CD4-positive, alpha-beta T cell (primary cell): Measurements from ENCODE around the gene IQGAP2. TPM values are rescaled to one million over a fixed set of nuclear protein-coding genes. Genes with fewer than 3 reads are reported as not detected.

Source experiments
- ATAC-seq: fragments of 200-7000 bp; cut with Tn5 transposase; one replicate; pipeline ENCODE4 v1.10.0; 2022; ENCODE audit warnings: mild to moderate bottlenecking; ENCODE audit not compliant: poor library complexity
- CTCF ChIA-PET: fragments of 350-600 bp; sonication (Branson Sonifier 250); formaldehyde crosslinking; loops from one replicate; lab custom pipeline; 2021; ENCODE audit warnings: antibody characterized with exemption, inconsistent platforms; lab: Charles Lee
- POLR2A ChIA-PET: fragments of 350-600 bp; sonication (Branson Sonifier 250); formaldehyde crosslinking; loops from one replicate; lab custom pipeline; 2021; ENCODE audit warnings: antibody characterized with exemption, inconsistent platforms; lab: Charles Lee
- DNase-seq, 14 experiments: peaks; one replicate each; pipeline ENCODE4 v3.0.0-alpha.2; 2013 to 2020; ENCODE audit warnings: mixed read lengths in 2 of 14
- H3K27ac ChIP-seq, 2 donors: one replicate each; pipeline versions ENCODE4 v1.5.1 to v1.7.0; 2013; ENCODE audit warnings: low read length in 2 of 2, low read depth in 1 of 2, mild to moderate bottlenecking in 1 of 2
- H3K27me3 ChIP-seq, 2 experiments: 1 replicate in 1 of 2; 2 replicates in 1 of 2; pipeline versions ENCODE4 v1.6.1 to v1.7.0; 2013; ENCODE audit warnings: low read length in 2 of 2, control low read depth in 1 of 2, mild to moderate bottlenecking in 1 of 2, moderate library complexity in 1 of 2; ENCODE audit not compliant: insufficient read depth in 2 of 2, control insufficient read depth in 1 of 2
- H3K36me3 ChIP-seq: one replicate; pipeline ENCODE4 v1.6.1; 2013; ENCODE audit warnings: low read length, control low read depth; ENCODE audit not compliant: insufficient read depth
- H3K4me1 ChIP-seq: one replicate; pipeline ENCODE4 v1.6.1; 2013; ENCODE audit warnings: low read length, control low read depth; ENCODE audit not compliant: insufficient read depth
- H3K4me3 ChIP-seq: one replicate; pipeline ENCODE4 v1.5.1; 2013; ENCODE audit warnings: mild to moderate bottlenecking, low read length, moderate library complexity
- H3K9me3 ChIP-seq, 2 experiments: 1 replicate in 1 of 2; 2 replicates in 1 of 2; pipeline versions ENCODE4 v1.6.1 to v1.7.0; 2013; ENCODE audit warnings: low read length in 2 of 2, mild to moderate bottlenecking in 2 of 2, control low read depth in 1 of 2, moderate library complexity in 1 of 2; ENCODE audit not compliant: control insufficient read depth in 1 of 2, insufficient read depth in 1 of 2
- H3K27ac Mint-ChIP-seq: one replicate; pipeline ENCODE4 v1.8.0; 2020; ENCODE audit warnings: mixed read lengths
- H3K27me3 Mint-ChIP-seq: one replicate; pipeline ENCODE4 v1.8.0; 2021; ENCODE audit warnings: mixed read lengths
- H3K36me3 Mint-ChIP-seq: one replicate; pipeline ENCODE4 v1.8.0; 2021; ENCODE audit warnings: low read depth, mixed read lengths
- H3K4me1 Mint-ChIP-seq: one replicate; pipeline ENCODE4 v1.8.0; 2021; ENCODE audit warnings: low read depth, mixed read lengths
- H3K4me3 Mint-ChIP-seq: one replicate; pipeline ENCODE4 v1.8.0; 2020; ENCODE audit warnings: mild to moderate bottlenecking, mixed read lengths
- H3K9me3 Mint-ChIP-seq: one replicate; pipeline ENCODE4 v1.8.0; 2020; ENCODE audit warnings: mixed read lengths
- CTCF ChIP-seq: fragments of 200-600 bp; IDR thresholded peaks from one replicate; pipeline ENCODE4 v1.8.0; 2022; ENCODE audit warnings: antibody characterized with exemption, mild to moderate bottlenecking
- intact Hi-C, 2 experiments: fragments of 100-400 bp; cut with DNase I in 1 of 2; cut with micrococcal nuclease in 1 of 2; formaldehyde crosslinking; loops; one replicate each; pipeline versions ENCODE4 v1.15.1 to v1.9.0; 2023 to 2025; cut with DNase I, micrococcal nuclease
- total RNA-seq, 174 experiments: library from RNA in 2 of 174; stranded (reverse) in 2 of 174; gene quantifications; one replicate each; pipeline ENCODE4 v1.2.3 and lab custom pipeline; 2021 to 2026

Gene IQGAP2
- total RNA-seq, 2 experiments from 2014 or later = 58.8 TPM

GRCh38 chr5:76499507-76500161 lies 96.5 kb downstream of the IQGAP2 start:
- POLR2A ChIA-PET = no interaction called here
- CTCF ChIA-PET = interaction anchor here (1.0 kb wide), 1 partner anchor 96 kb away, joined by 3 read pairs; no protein-coding TSS in a partner anchor
- intact Hi-C loops = no loop called here

GRCh38 chr5:76500633-76501393 lies 97.7 kb downstream of the IQGAP2 start:
- CTCF ChIA-PET = interaction anchor here (0.5 to 1.0 kb wide), 3 partner anchors 23 to 462 kb away, joined by 3 to 4 read pairs (median 3); no protein-coding TSS in a partner anchor
- H3K36me3 Mint-ChIP-seq = peaks cover 8% of the 10 kb centered on the region

More at GRCh38 chr5:76499507-76500161, 96.5 kb downstream of the IQGAP2 start:
- Mint-ChIP-seq H3K36me3 (peaks cover 8% of the 10 kb centered on the region), H3K4me3 (no peak overlapping the region), H3K4me1 (peaks cover 73% of the 10 kb centered on the region), H3K27me3 (no peaks in the 10 kb centered on the region), H3K27ac (peak overlapping the region; percentile 44), H3K9me3 (no peaks in the 10 kb centered on the region)
- no peak for TF ChIP-seq CTCF
- no peak for ATAC-seq
- DNase-seq = no peak
- Histone ChIP-seq H3K9me3 (no peaks in the 10 kb centered on the region), H3K27me3 (no peaks in the 10 kb centered on the region), H3K4me3 (no peak overlapping the region), H3K36me3 (no peaks in the 10 kb centered on the region), H3K27ac (no peak overlapping the region), H3K4me1 (peaks cover 22% of the 10 kb centered on the region)

GRCh38 chr5:76503929-76504328 lies 100.8 kb downstream of the IQGAP2 start:
- Mint-ChIP-seq H3K4me3 (no peak overlapping the region), H3K9me3 (no peaks in the 10 kb centered on the region)
- CTCF ChIA-PET = no interaction called here

More at GRCh38 chr5:76500633-76501393, 97.7 kb downstream of the IQGAP2 start:
- POLR2A ChIA-PET = interaction anchor here (0.5 kb wide), 1 partner anchor 36 kb away, joined by 3 read pairs; no protein-coding TSS in a partner anchor
- no peaks in the 10 kb centered on the region for H3K27me3 ChIP-seq
- Mint-ChIP-seq H3K27me3 (no peaks in the 10 kb centered on the region), H3K27ac (peak overlapping the region; percentile 34), H3K4me3 (no peak overlapping the region), H3K9me3 (no peaks in the 10 kb centered on the region), H3K4me1 (peaks cover 75% of the 10 kb centered on the region)
- no peak for ATAC-seq
- H3K9me3 ChIP-seq = no peaks in the 10 kb centered on the region
- DNase-seq = no peak
- H3K4me1 ChIP-seq = peaks cover 29% of the 10 kb centered on the region
- intact Hi-C loops = no loop called here
- H3K36me3 ChIP-seq = no peaks in the 10 kb centered on the region
- H3K4me3 ChIP-seq = no peak overlapping the region
- H3K27ac ChIP-seq = no peak overlapping the region
- TF ChIP-seq CTCF = no peak

More at GRCh38 chr5:76503929-76504328, 100.8 kb downstream of the IQGAP2 start:
- POLR2A ChIA-PET = no interaction called here
- peaks cover 65% of the 10 kb centered on the region for H3K4me1 Mint-ChIP-seq
- no peaks in the 10 kb centered on the region for H3K27me3 Mint-ChIP-seq
- H3K9me3 ChIP-seq = no peaks in the 10 kb centered on the region
- no peaks in the 10 kb centered on the region for H3K27me3 ChIP-seq
- no peak for ATAC-seq
- H3K27ac Mint-ChIP-seq = no peak overlapping the region
- TF ChIP-seq CTCF = no peak
- no peaks in the 10 kb centered on the region for H3K36me3 ChIP-seq
- intact Hi-C loops = no loop called here
- no peak overlapping the region for H3K27ac ChIP-seq
- H3K4me1 ChIP-seq = peaks cover 22% of the 10 kb centered on the region
- peaks cover 3% of the 10 kb centered on the region for H3K36me3 Mint-ChIP-seq
- H3K4me3 ChIP-seq = no peak overlapping the region
- DNase-seq = no peak
